OCI-LY7 (cell line): Measurements from ENCODE around the gene IGF2BP1.

Experiments used
- EZH2phosphoT487 ChIP-seq: fragments of 200-600 bp; sonication (generic); IDR thresholded peaks from 2 replicates; pipeline ENCODE4 v1.6.1; 2018; ENCODE audit warnings: low read depth, borderline replicate concordance, mild to moderate bottlenecking, mixed run types, antibody characterized with exemption, low read length, moderate library complexity, mixed read lengths
- TF ChIP-seq, protein P1 (sequence below): fragments of 200-600 bp; sonication (generic); conservative IDR thresholded peaks from 2 replicates; pipeline ENCODE4 v1.5.1; 2014; ENCODE audit warnings: mild to moderate bottlenecking, antibody characterized with exemption, low read length, moderate library complexity, mixed read lengths

DNA sequence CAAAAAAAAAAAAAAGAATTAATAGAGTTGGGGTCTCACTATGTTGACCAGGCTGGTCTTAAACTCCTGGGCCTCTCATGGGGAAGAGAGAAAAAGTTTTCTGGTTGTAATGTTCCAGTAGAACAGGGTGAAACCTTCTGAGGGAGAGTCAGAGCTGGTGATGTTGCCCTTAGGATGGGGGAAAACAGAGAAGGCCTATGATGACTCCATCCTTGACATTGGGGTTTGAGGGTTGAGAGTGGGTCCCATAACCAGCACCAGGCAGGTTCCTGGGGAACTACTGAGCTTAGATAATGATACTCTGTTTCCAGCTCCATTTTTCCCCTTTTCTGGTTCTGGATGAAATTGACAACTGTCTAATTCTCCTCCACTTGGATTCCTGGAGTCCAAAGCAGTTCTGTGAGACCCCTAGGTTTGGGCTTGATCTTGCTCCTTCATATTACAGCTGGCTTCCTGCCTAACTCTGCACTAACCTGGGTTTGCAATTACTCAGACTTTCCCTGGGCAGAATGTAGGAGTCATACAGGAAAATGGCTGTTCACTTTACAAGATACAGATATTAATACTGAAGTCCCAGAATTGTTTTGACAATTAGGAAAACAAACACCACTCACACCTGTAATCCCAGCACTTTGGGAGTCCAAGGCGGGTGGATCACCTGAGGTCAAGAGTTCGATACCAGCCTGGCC, 72.5 kb downstream of the IGF2BP1 start:
- TF ChIP-seq, protein P1, sequence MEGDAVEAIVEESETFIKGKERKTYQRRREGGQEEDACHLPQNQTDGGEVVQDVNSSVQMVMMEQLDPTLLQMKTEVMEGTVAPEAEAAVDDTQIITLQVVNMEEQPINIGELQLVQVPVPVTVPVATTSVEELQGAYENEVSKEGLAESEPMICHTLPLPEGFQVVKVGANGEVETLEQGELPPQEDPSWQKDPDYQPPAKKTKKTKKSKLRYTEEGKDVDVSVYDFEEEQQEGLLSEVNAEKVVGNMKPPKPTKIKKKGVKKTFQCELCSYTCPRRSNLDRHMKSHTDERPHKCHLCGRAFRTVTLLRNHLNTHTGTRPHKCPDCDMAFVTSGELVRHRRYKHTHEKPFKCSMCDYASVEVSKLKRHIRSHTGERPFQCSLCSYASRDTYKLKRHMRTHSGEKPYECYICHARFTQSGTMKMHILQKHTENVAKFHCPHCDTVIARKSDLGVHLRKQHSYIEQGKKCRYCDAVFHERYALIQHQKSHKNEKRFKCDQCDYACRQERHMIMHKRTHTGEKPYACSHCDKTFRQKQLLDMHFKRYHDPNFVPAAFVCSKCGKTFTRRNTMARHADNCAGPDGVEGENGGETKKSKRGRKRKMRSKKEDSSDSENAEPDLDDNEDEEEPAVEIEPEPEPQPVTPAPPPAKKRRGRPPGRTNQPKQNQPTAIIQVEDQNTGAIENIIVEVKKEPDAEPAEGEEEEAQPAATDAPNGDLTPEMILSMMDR: no peak
- TF ChIP-seq EZH2phosphoT487: no peak
